OCI-LY1 (cell line): ENCODE results near the gene PARD3B.

Source experiments
- CTCF ChIP-seq: fragments of 200-600 bp; sonication (generic), shearing (Covaris generic); IDR thresholded peaks from 2 replicates; pipeline ENCODE4 v1.5.1; 2017; ENCODE audit warnings: mild to moderate bottlenecking, antibody characterized with exemption, low read length, moderate library complexity, mixed read lengths
- EZH2 ChIP-seq: fragments of 200-600 bp; sonication (generic), shearing (Covaris generic); IDR thresholded peaks from 2 replicates; pipeline ENCODE4 v1.8.0; 2017; ENCODE audit warnings: borderline replicate concordance, mixed run types, mild to moderate bottlenecking, antibody characterized with exemption, low read length, moderate library complexity, mixed read lengths

GRCh38 chr2:205425102-205425501 is 879.8 kb downstream of the PARD3B start:
- TF ChIP-seq CTCF (no peak), EZH2 (no peak)
